ENCODE data around the gene CLPTM1. TPM values are rescaled to one million over a fixed set of nuclear protein-coding genes. Genes with fewer than 3 reads are reported as not detected.

Gene CLPTM1
- polyA plus RNA-seq, 1 donor from 2014 or later = 15.3 TPM

DNA sequence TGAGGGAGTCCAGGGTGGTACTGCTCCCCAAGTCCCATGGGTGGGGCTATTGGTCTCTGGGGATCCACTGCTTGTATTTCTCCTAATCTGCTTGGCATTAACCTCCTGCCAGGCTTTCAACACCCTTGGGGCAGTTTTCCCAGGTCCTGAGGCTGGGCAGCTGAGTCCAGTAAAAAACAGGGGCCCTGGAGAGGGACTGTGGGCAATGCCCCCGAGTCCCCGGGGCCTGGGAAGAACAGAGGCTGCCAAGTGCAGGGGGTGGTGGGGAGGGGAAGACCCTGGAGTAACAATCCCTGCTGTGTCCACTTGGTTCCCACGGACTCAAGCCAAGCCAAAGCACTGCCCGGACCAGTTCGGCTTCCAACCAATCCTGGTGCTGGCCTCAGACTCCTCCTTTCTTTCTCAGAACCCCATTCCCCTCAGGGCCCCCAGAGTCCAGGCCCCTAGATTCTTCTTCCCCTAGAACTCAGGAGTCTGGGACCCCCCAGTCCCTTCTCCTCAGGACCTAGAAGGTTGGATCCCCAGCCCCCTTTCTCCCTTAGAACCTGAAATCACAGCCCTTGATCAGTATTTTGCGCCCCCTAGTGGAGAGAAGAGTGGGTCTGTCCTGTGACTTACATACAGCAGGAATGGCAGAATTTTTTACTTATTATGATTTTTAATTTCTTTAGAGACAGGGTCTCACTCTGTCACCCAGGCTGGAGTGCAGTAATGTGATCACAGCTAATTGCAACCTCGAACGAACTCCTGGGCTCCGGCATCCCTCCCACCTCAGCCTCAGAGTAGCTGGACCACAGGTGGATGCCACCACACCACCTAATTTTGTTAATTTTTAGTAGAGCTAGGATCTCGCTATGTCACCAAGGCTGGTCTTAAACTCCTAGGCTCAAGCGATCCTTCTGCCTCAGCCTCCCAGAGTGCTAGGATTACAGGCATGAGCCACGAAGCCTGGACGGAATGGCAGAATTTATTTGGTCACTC, 3.7 kb upstream of the CLPTM1 start:
- Histone ChIP-seq H2AFZ (ENCODE audit: low read depth, low read length) (no peak overlapping the region), H3F3A (ENCODE audit: insufficient read depth, low read length, poor library complexity, severe bottlenecking) (peaks cover 3% of the 10 kb centered on the region), H3K9ac (ENCODE audit: low read length) (no peak overlapping the region), H3K27me3 (ENCODE audit: insufficient read depth, low read depth, low read length) (no peaks in the 10 kb centered on the region), H3K79me2 (replicated peaks; ENCODE audit: insufficient read depth, low read length) (peaks cover 12% of the 10 kb centered on the region), H3K36me3 (ENCODE audit: insufficient read depth, low read length) (no peaks in the 10 kb centered on the region), H3K9me3 (ENCODE audit: low read length) (no peaks in the 10 kb centered on the region), H4K20me1 (ENCODE audit: insufficient read depth) (no peaks in the 10 kb centered on the region), H3K9me2 (ENCODE audit: insufficient read depth, low read length) (no peaks in the 10 kb centered on the region), H3K4me2 (ENCODE audit: low read length) (no peak overlapping the region), H3K27ac (ENCODE audit: low read length) (no peak overlapping the region), H3K4me3 (ENCODE audit: low read length) (no peak overlapping the region)
- TF ChIP-seq EP300 (conservative IDR thresholded peaks at IDR 0.05; ENCODE audit: poor library complexity, severe bottlenecking) (no peak), SMC3 (conservative IDR thresholded peaks at IDR 0.05; ENCODE audit: poor library complexity) (peak; percentile 91), MXI1 (conservative IDR thresholded peaks at IDR 0.05; ENCODE audit: poor library complexity, severe bottlenecking) (no peak), RAD21 (conservative IDR thresholded peaks at IDR 0.05) (peak; percentile 75), EZH2 (IDR thresholded peaks at IDR 0.05; ENCODE audit: borderline replicate concordance, insufficient read depth, low read length, poor library complexity, severe bottlenecking) (no peak), TAF1 (IDR thresholded peaks at IDR 0.05; ENCODE audit: low read depth) (no peak)
- TF ChIP-seq, protein P1, sequence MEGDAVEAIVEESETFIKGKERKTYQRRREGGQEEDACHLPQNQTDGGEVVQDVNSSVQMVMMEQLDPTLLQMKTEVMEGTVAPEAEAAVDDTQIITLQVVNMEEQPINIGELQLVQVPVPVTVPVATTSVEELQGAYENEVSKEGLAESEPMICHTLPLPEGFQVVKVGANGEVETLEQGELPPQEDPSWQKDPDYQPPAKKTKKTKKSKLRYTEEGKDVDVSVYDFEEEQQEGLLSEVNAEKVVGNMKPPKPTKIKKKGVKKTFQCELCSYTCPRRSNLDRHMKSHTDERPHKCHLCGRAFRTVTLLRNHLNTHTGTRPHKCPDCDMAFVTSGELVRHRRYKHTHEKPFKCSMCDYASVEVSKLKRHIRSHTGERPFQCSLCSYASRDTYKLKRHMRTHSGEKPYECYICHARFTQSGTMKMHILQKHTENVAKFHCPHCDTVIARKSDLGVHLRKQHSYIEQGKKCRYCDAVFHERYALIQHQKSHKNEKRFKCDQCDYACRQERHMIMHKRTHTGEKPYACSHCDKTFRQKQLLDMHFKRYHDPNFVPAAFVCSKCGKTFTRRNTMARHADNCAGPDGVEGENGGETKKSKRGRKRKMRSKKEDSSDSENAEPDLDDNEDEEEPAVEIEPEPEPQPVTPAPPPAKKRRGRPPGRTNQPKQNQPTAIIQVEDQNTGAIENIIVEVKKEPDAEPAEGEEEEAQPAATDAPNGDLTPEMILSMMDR (IDR thresholded peaks at IDR 0.05; ENCODE audit: poor library complexity, severe bottlenecking) = peak; percentile 86

DNA sequence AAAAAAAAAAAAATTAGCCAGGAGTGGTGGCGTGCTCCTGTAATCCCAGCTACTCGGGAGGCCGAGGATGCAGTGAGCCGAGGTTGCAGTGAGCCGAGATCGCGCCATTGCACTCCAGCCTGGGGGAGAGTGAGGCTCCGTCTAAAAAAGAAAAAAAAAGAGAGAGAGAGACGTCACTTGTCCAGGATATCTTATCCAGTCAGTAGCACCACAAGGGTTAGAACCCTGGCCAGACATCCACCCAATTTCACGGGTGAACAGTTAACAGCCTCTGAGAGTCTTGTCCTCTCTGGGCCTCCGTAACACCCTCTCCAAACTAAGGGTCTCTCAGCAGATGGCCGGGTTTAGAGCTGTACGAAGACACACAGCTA, 917 bp upstream of the CLPTM1 start:
- TF ChIP-seq TAF1 (IDR thresholded peaks at IDR 0.05; ENCODE audit: low read depth) (no peak), MXI1 (conservative IDR thresholded peaks at IDR 0.05; ENCODE audit: poor library complexity, severe bottlenecking) (no peak), EZH2 (IDR thresholded peaks at IDR 0.05; ENCODE audit: borderline replicate concordance, insufficient read depth, low read length, poor library complexity, severe bottlenecking) (no peak), POLR2AphosphoS5 (IDR thresholded peaks at IDR 0.05) (no peak), SMC3 (conservative IDR thresholded peaks at IDR 0.05; ENCODE audit: poor library complexity) (no peak)
- peak overlapping the region; percentile 99 for H3K4me3 ChIP-seq (ENCODE audit: low read length)
- H2AFZ ChIP-seq (ENCODE audit: low read depth, low read length) = peak overlapping the region; percentile 40
- H3K27ac ChIP-seq (ENCODE audit: low read length) = peak overlapping the region; percentile 88
- no peaks in the 10 kb centered on the region for H3K9me2 ChIP-seq (ENCODE audit: insufficient read depth, low read length)
- no peaks in the 10 kb centered on the region for H3K27me3 ChIP-seq (ENCODE audit: insufficient read depth, low read depth, low read length)
- H3F3A ChIP-seq (ENCODE audit: insufficient read depth, low read length, poor library complexity, severe bottlenecking) = peaks cover 3% of the 10 kb centered on the region
- no peaks in the 10 kb centered on the region for H4K20me1 ChIP-seq (ENCODE audit: insufficient read depth)
- H3K36me3 ChIP-seq (ENCODE audit: insufficient read depth, low read length) = no peaks in the 10 kb centered on the region
- no peaks in the 10 kb centered on the region for H3K9me3 ChIP-seq (ENCODE audit: low read length)
- H3K79me2 ChIP-seq (replicated peaks; ENCODE audit: insufficient read depth, low read length) = peaks cover 40% of the 10 kb centered on the region
- peak overlapping the region; percentile 93 for H3K9ac ChIP-seq (ENCODE audit: low read length)
- H3K4me2 ChIP-seq (ENCODE audit: low read length) = peak overlapping the region; percentile 81
